Spleen (tissue), 11 donors: Measurements from ENCODE around the gene PHF21B. TPM values are rescaled to one million over a fixed set of nuclear protein-coding genes. Genes with fewer than 3 reads are reported as not detected.

Source experiments
- DNase-seq: peaks from one replicate; pipeline ENCODE4 v3.0.0-alpha.2; 2020
- H3K27ac ChIP-seq, 8 donors: fragments of 200-600 bp; sonication (generic) in 7 of 8; 1 replicate in 4 of 8; 2 replicates in 4 of 8; pipeline versions ENCODE4 v1.5.0 to v1.8.0; 2016 to 2021; ENCODE audit warnings: inconsistent platforms in 4 of 8, mild to moderate bottlenecking in 4 of 8, moderate library complexity in 1 of 8
- H3K27me3 ChIP-seq, 7 donors: fragments of 200-600 bp; sonication (generic) in 6 of 7; replicated peaks in 1 of 7; 1 replicate in 4 of 7; 2 replicates in 3 of 7; pipeline versions ENCODE4 v1.5.0 to v1.8.0; 2016 to 2021; ENCODE audit warnings: inconsistent platforms in 3 of 7, mild to moderate bottlenecking in 1 of 7
- H3K36me3 ChIP-seq, 6 donors: fragments of 200-600 bp; sonication (generic) in 5 of 6; 1 replicate in 4 of 6; 2 replicates in 2 of 6; pipeline versions ENCODE4 v1.5.0 to v1.8.0; 2016 to 2021; ENCODE audit warnings: inconsistent platforms in 2 of 6
- H3K4me1 ChIP-seq, 6 donors: fragments of 200-600 bp; sonication (generic) in 5 of 6; 1 replicate in 3 of 6; 2 replicates in 3 of 6; pipeline versions ENCODE4 v1.5.0 to v1.8.0; 2016 to 2021; ENCODE audit warnings: inconsistent platforms in 3 of 6
- H3K4me3 ChIP-seq, 8 donors: fragments of 200-600 bp; sonication (generic) in 7 of 8; 1 replicate in 4 of 8; 2 replicates in 4 of 8; pipeline versions ENCODE4 v1.5.0 to v1.8.0; 2016 to 2021; ENCODE audit warnings: inconsistent platforms in 4 of 8, mild to moderate bottlenecking in 4 of 8, moderate library complexity in 2 of 8
- H3K9me3 ChIP-seq, 8 donors: fragments of 200-600 bp; sonication (generic) in 7 of 8; 1 replicate in 4 of 8; 2 replicates in 4 of 8; pipeline versions ENCODE4 v1.5.0 to v1.8.0; 2016 to 2021; ENCODE audit warnings: inconsistent platforms in 4 of 8
- CTCF ChIP-seq, 11 experiments: fragments of 200-600 bp in 7 of 11; fragments of 450-650 bp in 4 of 11; sonication (generic) in 4 of 11; IDR thresholded peaks in 8 of 11; conservative IDR thresholded peaks in 3 of 11; 1 replicate in 7 of 11; 2 replicates in 4 of 11; pipeline versions ENCODE4 v1.4.0 to v1.8.0; 2016 to 2021; ENCODE audit warnings: antibody characterized with exemption in 11 of 11, inconsistent platforms in 4 of 11, mild to moderate bottlenecking in 1 of 11
- POLR2A ChIP-seq, 3 donors: fragments of 450-650 bp; IDR thresholded peaks; one replicate each; pipeline ENCODE4 v1.5.1; 2017; ENCODE audit warnings: antibody characterized with exemption in 3 of 3, mild to moderate bottlenecking in 1 of 3
- POLR2AphosphoS5 ChIP-seq, 3 donors: sonication (generic); formaldehyde crosslinking; IDR thresholded peaks; one replicate each; pipeline ENCODE4 v1.5.1; 2017; ENCODE audit warnings: antibody characterized with exemption in 3 of 3
- WGBS, 5 donors: extraction: QIAGEN DNeasy Blood & Tissue Kit in 3 of 5; methylation state at CpG; one replicate each; pipeline versions ENCODE4 v1.1.5 to v1.1.7; 2013 to 2018; 5-methylcytosine and 5-hydroxymethylcytosine counted together
- intact Hi-C: fragments of 100-400 bp; cut with DNase I; formaldehyde crosslinking; loops from one replicate; pipeline ENCODE4 v1.15.0; 2023; ENCODE audit warnings: low total_unique reads
- polyA plus RNA-seq, 3 donors: library from polyadenylated mRNA; stranded (reverse); fragments of 200-250 nt; gene quantifications; one replicate each; pipeline ENCODE4 v1.2.1, GENCODE V29; 2013
- total RNA-seq, 7 donors: library from RNA; depleted of rRNA in 3 of 7; stranded (reverse); fragments of >200 nt in 3 of 7; fragmentation: NEBNext Ultra II Directional in 4 of 7; extraction: Animal tissue kit (Norgen Biotek cat#: 25700) in 4 of 7; gene quantifications; one replicate each; pipeline versions ENCODE4 v1.1.0 to v1.2.1, GENCODE V29; 2016 to 2021
- donor health status: healthy with polysubstance abuse.
- donor health status: DM: no; HTN: no; CAD: no; lungs with moderate emphysema.
- donor health status: DM: no; HTN: no; CAD: no.
- donor health status: Bipolar disorder and iron deficiency.
- donor health status: healthy.
- donor health status: DM: no; HTN: no; CAD: no.
- donor health status: DM: yes; HTN: yes; CAD: no.

The PHF21B gene
- total and polyA plus RNA-seq, 10 donors, result 0.03 to 0.46 (median 0.09) TPM; not detected in 4

DNA sequence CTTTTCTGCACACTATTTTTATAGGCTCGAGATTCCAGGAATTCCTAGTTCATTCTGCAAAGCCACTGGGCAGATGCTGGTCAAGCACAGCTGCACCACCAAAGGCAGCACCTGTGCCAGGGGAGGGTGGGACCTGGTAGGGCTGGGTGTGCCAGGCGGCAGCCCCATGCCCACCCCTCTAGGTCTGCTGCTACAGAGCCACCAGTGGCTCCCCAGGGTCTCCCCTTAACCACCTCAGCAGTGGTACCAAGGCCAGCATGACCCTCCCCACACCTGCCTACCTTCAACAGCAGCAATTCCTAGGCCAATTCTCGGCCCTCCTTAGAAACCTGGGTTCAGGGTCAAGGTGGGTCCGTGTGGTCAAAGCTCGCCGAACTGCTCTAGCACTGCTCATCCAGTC, 39.5 kb downstream of the PHF21B start:
- H3K9me3 ChIP-seq, result no peaks in the 10 kb centered on the region
- no peak for DNase-seq
- no peak overlapping the region for H3K4me3 ChIP-seq
- intact Hi-C loops, result no loop called here
- H3K36me3 ChIP-seq, result no peaks in the 10 kb centered on the region
- 77 to 88% (median 85%) methylated on average over 6 of the region's 6 CpGs for WGBS, 5 donors
- peaks cover 0 to 72% (median 0%) of the 10 kb centered on the region in 7 donors for H3K27me3 ChIP-seq
- H3K4me1 ChIP-seq, result no peaks in the 10 kb centered on the region
- TF ChIP-seq POLR2AphosphoS5 (IDR thresholded peaks at IDR 0.05) (no peak), CTCF (IDR thresholded peaks at IDR 0.05 in 8 of 11, conservative IDR thresholded peaks at IDR 0.05 in 3 of 11) (no peak), POLR2A (IDR thresholded peaks at IDR 0.05) (no peak)
- no peak overlapping the region for H3K27ac ChIP-seq

GRCh38 chr22:44969817-44970216, 40.0 kb downstream of the PHF21B start:
- WGBS, 5 donors, result 76 to 91% (median 89%) methylated on average over 9 of the region's 9 CpGs
- Histone ChIP-seq H3K27ac (no peak overlapping the region), H3K4me1 (no peaks in the 10 kb centered on the region), H3K36me3 (no peaks in the 10 kb centered on the region), H3K27me3 (peaks cover 0 to 75% (median 0%) of the 10 kb centered on the region in 7 donors), H3K4me3 (no peak overlapping the region), H3K9me3 (no peaks in the 10 kb centered on the region)
- TF ChIP-seq POLR2A (IDR thresholded peaks at IDR 0.05) (no peak), POLR2AphosphoS5 (IDR thresholded peaks at IDR 0.05) (no peak), CTCF (IDR thresholded peaks at IDR 0.05 in 8 of 11, conservative IDR thresholded peaks at IDR 0.05 in 3 of 11) (no peak)
- intact Hi-C loops, result no loop called here
- no peak for DNase-seq

DNA sequence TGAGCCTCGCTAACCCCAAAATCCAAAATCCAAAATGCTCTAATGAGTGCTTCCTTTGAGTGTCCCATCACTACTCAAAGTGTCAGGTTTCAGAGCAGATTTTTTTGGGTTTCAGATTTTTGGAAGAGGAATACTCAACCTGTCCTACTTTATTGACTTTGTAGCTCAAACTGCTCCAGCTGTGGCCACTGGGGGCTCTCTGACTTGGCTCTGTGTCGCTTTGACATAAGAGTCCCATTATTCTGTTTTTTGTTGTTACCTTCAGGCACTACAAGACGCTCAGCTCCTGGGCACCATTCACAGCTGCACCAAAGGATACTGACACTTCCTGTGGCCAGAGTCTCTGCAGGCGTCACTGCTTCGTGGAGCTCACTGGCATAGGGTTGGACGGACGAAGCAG, 41.1 kb downstream of the PHF21B start:
- WGBS, 5 donors, result 74 to 84% (median 76%) methylated on average over 7 of the region's 7 CpGs
- TF ChIP-seq POLR2AphosphoS5 (IDR thresholded peaks at IDR 0.05) (no peak), CTCF (IDR thresholded peaks at IDR 0.05 in 8 of 11, conservative IDR thresholded peaks at IDR 0.05 in 3 of 11) (no peak), POLR2A (IDR thresholded peaks at IDR 0.05) (no peak)
- Histone ChIP-seq H3K27me3 (peaks cover 0 to 68% (median 0%) of the 10 kb centered on the region in 7 donors), H3K4me3 (no peak overlapping the region), H3K36me3 (no peaks in the 10 kb centered on the region), H3K27ac (no peak overlapping the region), H3K4me1 (no peaks in the 10 kb centered on the region), H3K9me3 (no peaks in the 10 kb centered on the region)
- intact Hi-C loops, result no loop called here
- DNase-seq, result no peak

- DNase-seq, result no peak
- Histone ChIP-seq H3K36me3 (no peaks in the 10 kb centered on the region), H3K4me3 (no peak overlapping the region), H3K9me3 (no peaks in the 10 kb centered on the region), H3K27ac (no peak overlapping the region), H3K27me3 (peaks cover 0 to 51% (median 0%) of the 10 kb centered on the region in 7 donors), H3K4me1 (no peaks in the 10 kb centered on the region)
- intact Hi-C loops, result no loop called here
- 69 to 89% (median 83%) methylated on average over 4 to 6 of the region's 6 CpGs for WGBS, 5 donors
- TF ChIP-seq POLR2AphosphoS5 (IDR thresholded peaks at IDR 0.05), result no peak
- no peak for TF ChIP-seq CTCF (IDR thresholded peaks at IDR 0.05 in 8 of 11, conservative IDR thresholded peaks at IDR 0.05 in 3 of 11)
- no peak for TF ChIP-seq POLR2A (IDR thresholded peaks at IDR 0.05)
Measured at GRCh38 chr22:44965171-44965570, 44.6 kb downstream of the PHF21B start.
